Liver (tissue), 9 donors: ENCODE data around the gene KAT7. TPM values are rescaled to one million over a fixed set of nuclear protein-coding genes. Genes with fewer than 3 reads are reported as not detected.

Experiments
- DNase-seq: peaks from one replicate; pipeline ENCODE4 v3.0.0-alpha.2; 2017; ENCODE audit warnings: low spot score
- H3K27ac ChIP-seq, 2 donors: one replicate each; pipeline ENCODE4 v1.7.0; 2013; ENCODE audit warnings: inconsistent platforms in 2 of 2, low read length in 2 of 2, control low read depth in 1 of 2, low read depth in 1 of 2, mild to moderate bottlenecking in 1 of 2
- H3K27me3 ChIP-seq, 4 donors: one replicate each; pipeline versions ENCODE4 v1.6.1 to v1.7.0; 2013; ENCODE audit warnings: low read length in 3 of 4, inconsistent platforms in 1 of 4, mild to moderate bottlenecking in 1 of 4, moderate library complexity in 1 of 4; ENCODE audit not compliant: control insufficient read depth in 4 of 4, insufficient read depth in 4 of 4
- H3K36me3 ChIP-seq, 4 donors: one replicate each; pipeline versions ENCODE4 v1.6.1 to v1.7.0; 2013; ENCODE audit warnings: low read length in 3 of 4, mild to moderate bottlenecking in 3 of 4, low read depth in 1 of 4, moderate library complexity in 1 of 4; ENCODE audit not compliant: control insufficient read depth in 4 of 4, insufficient read depth in 3 of 4
- H3K4me1 ChIP-seq, 4 donors: one replicate each; pipeline versions ENCODE4 v1.6.1 to v1.7.0; 2013; ENCODE audit warnings: low read length in 3 of 4, mild to moderate bottlenecking in 3 of 4, moderate library complexity in 1 of 4; ENCODE audit not compliant: control insufficient read depth in 4 of 4, insufficient read depth in 4 of 4
- H3K4me3 ChIP-seq, 3 donors: one replicate each; pipeline versions ENCODE4 v1.6.1 to v1.7.0; 2013; ENCODE audit warnings: low read length in 3 of 3, control low read depth in 1 of 3, low read depth in 1 of 3, mild to moderate bottlenecking in 1 of 3
- H3K9ac ChIP-seq, 2 donors: one replicate each; pipeline ENCODE4 v1.7.0; 2013; ENCODE audit warnings: low read length in 2 of 2, mild to moderate bottlenecking in 2 of 2, moderate library complexity in 2 of 2, control low read depth in 1 of 2, low read depth in 1 of 2
- H3K9me3 ChIP-seq, 4 donors: one replicate each; pipeline versions ENCODE4 v1.6.1 to v1.7.0; 2013; ENCODE audit warnings: low read length in 3 of 4; ENCODE audit not compliant: control insufficient read depth in 4 of 4
- FOXA1 ChIP-seq: IDR thresholded peaks from 2 replicates; pipeline ENCODE4 v1.6.1; 2016; ENCODE audit warnings: antibody characterized with exemption
- FOXA2 ChIP-seq: IDR thresholded peaks from 2 replicates; pipeline ENCODE4 v1.6.1; 2016; ENCODE audit warnings: antibody characterized with exemption
- GABPA ChIP-seq, 2 donors: IDR thresholded peaks in 1 of 2; conservative IDR thresholded peaks in 1 of 2; 2 replicates each; pipeline ENCODE4 v1.6.1; 2016; ENCODE audit warnings: antibody characterized with exemption in 2 of 2, mild to moderate bottlenecking in 1 of 2, moderate library complexity in 1 of 2
- HNF4A ChIP-seq, 2 donors: conservative IDR thresholded peaks; 2 replicates each; pipeline ENCODE4 v1.6.1; 2016; ENCODE audit warnings: antibody characterized with exemption in 2 of 2, mild to moderate bottlenecking in 2 of 2
- HNF4G ChIP-seq: IDR thresholded peaks from 2 replicates; pipeline ENCODE4 v1.6.1; 2016; ENCODE audit warnings: antibody characterized with exemption
- JUND ChIP-seq, 2 donors: IDR thresholded peaks; 2 replicates each; pipeline ENCODE4 v1.6.1; 2016; ENCODE audit warnings: antibody characterized with exemption in 2 of 2
- NR2F2 ChIP-seq: IDR thresholded peaks from 2 replicates; pipeline ENCODE4 v1.6.1; 2016; ENCODE audit warnings: antibody characterized with exemption
- RAD21 ChIP-seq, 2 donors: IDR thresholded peaks; 2 replicates each; pipeline ENCODE4 v1.6.1; 2016; ENCODE audit warnings: antibody characterized with exemption in 2 of 2, mild to moderate bottlenecking in 2 of 2
- RXRA ChIP-seq, 2 donors: IDR thresholded peaks; 2 replicates each; pipeline ENCODE4 v1.6.1; 2017 to 2018; ENCODE audit warnings: antibody characterized with exemption in 2 of 2, mild to moderate bottlenecking in 1 of 2
- SP1 ChIP-seq: IDR thresholded peaks from 2 replicates; pipeline ENCODE4 v1.6.1; 2018; ENCODE audit warnings: antibody characterized with exemption, mild to moderate bottlenecking
- TAF1 ChIP-seq: conservative IDR thresholded peaks from 2 replicates; pipeline ENCODE4 v1.6.1; 2016; ENCODE audit warnings: antibody characterized with exemption, mild to moderate bottlenecking
- YY1 ChIP-seq: IDR thresholded peaks from 2 replicates; pipeline ENCODE4 v1.6.1; 2016; ENCODE audit warnings: antibody characterized with exemption, mild to moderate bottlenecking
- WGBS: extraction: QIAGEN DNeasy Blood & Tissue Kit; methylation state at CpG from one replicate; pipeline ENCODE4 v1.1.7; 2013; 5-methylcytosine and 5-hydroxymethylcytosine counted together
- polyA plus RNA-seq, 2 donors: library from polyadenylated mRNA; stranded (reverse) in 1 of 2; unstranded in 1 of 2; fragments of 200-250 nt in 1 of 2; fragments of >200 nt in 1 of 2; fragmentation: Nextera tagmentation in 1 of 2; extraction: Ambion mirVana in 1 of 2; gene quantifications; one replicate each; pipeline versions ENCODE4 v1.2.1 to v1.2.3, GENCODE V29; 2013 to 2015
- total RNA-seq, 2 donors: library from RNA; depleted of rRNA; stranded (reverse); fragments of >200 nt; gene quantifications; one replicate each; pipeline ENCODE4 v1.2.3, GENCODE V29; 2014
- TF ChIP-seq, protein P1 (sequence below): IDR thresholded peaks from 2 replicates; pipeline ENCODE4 v1.6.1; 2016; ENCODE audit warnings: antibody characterized with exemption
- TF ChIP-seq, protein P2 (sequence below): IDR thresholded peaks from 2 replicates; pipeline ENCODE4 v1.6.1; 2016; ENCODE audit warnings: antibody characterized with exemption, mild to moderate bottlenecking
- TF ChIP-seq, protein P3 (sequence below): IDR thresholded peaks from 2 replicates; pipeline ENCODE4 v1.6.1; 2016; ENCODE audit warnings: antibody characterized with exemption
- donor health status: healthy.
- donor health status: healthy.
- donor health status: healthy.
- donor health status: healthy.
- donor health status: healthy.

Gene KAT7
- total and polyA plus RNA-seq, 4 donors, result 6.1 to 24.2 (median 12.6) TPM

DNA sequence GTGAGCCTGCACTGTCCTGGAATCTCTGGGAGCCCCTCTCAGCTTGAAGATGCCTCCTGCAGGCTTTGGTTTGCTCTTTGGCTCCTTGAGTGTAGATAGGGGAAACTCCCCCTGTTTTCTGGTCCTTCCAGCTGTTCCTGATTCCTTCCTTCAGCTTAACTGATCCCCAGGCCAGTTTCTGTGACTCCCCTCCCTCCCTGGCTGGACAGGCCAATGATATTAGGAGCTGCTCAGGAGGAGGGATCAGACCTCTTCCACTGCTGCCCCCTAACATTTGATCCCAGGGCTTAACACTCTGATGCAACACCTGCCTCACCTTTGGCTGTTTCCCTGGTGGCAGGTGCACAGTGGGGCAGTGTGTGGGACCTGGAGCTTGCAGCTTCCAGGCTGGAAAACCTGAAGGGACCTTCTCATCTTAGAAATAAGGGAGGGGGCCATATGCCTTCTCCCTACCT is 59.6 kb downstream of the KAT7 start, which contains the start of gene TAC4 (continued):
- TF ChIP-seq JUND (IDR thresholded peaks at IDR 0.05) (no peak), FOXA1 (no peak), YY1 (no peak), SP1 (no peak), RXRA (IDR thresholded peaks at IDR 0.05) (no peak), HNF4A (conservative IDR thresholded peaks at IDR 0.05) (no peak)
- TF ChIP-seq, protein P1, sequence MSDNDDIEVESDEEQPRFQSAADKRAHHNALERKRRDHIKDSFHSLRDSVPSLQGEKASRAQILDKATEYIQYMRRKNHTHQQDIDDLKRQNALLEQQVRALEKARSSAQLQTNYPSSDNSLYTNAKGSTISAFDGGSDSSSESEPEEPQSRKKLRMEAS, result no peak

GRCh38 chr17:49848739-49849138 is 60.3 kb downstream of the KAT7 start:
- Histone ChIP-seq H3K4me3 (no peak overlapping the region), H3K36me3 (no peaks in the 10 kb centered on the region), H3K9ac (no peak overlapping the region), H3K4me1 (peaks cover 4 to 22% (median 10%) of the 10 kb centered on the region in 4 donors), H3K27ac (no peak overlapping the region), H3K27me3 (no peaks in the 10 kb centered on the region), H3K9me3 (no peaks in the 10 kb centered on the region)
- no peak for DNase-seq
- TF ChIP-seq, protein P2, sequence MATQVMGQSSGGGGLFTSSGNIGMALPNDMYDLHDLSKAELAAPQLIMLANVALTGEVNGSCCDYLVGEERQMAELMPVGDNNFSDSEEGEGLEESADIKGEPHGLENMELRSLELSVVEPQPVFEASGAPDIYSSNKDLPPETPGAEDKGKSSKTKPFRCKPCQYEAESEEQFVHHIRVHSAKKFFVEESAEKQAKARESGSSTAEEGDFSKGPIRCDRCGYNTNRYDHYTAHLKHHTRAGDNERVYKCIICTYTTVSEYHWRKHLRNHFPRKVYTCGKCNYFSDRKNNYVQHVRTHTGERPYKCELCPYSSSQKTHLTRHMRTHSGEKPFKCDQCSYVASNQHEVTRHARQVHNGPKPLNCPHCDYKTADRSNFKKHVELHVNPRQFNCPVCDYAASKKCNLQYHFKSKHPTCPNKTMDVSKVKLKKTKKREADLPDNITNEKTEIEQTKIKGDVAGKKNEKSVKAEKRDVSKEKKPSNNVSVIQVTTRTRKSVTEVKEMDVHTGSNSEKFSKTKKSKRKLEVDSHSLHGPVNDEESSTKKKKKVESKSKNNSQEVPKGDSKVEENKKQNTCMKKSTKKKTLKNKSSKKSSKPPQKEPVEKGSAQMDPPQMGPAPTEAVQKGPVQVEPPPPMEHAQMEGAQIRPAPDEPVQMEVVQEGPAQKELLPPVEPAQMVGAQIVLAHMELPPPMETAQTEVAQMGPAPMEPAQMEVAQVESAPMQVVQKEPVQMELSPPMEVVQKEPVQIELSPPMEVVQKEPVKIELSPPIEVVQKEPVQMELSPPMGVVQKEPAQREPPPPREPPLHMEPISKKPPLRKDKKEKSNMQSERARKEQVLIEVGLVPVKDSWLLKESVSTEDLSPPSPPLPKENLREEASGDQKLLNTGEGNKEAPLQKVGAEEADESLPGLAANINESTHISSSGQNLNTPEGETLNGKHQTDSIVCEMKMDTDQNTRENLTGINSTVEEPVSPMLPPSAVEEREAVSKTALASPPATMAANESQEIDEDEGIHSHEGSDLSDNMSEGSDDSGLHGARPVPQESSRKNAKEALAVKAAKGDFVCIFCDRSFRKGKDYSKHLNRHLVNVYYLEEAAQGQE, result no peak
- TF ChIP-seq GABPA (IDR thresholded peaks at IDR 0.05 in 1 of 2, conservative IDR thresholded peaks at IDR 0.05 in 1 of 2) (no peak), YY1 (no peak), NR2F2 (no peak), RAD21 (IDR thresholded peaks at IDR 0.05) (no peak)
- TF ChIP-seq, protein P3, sequence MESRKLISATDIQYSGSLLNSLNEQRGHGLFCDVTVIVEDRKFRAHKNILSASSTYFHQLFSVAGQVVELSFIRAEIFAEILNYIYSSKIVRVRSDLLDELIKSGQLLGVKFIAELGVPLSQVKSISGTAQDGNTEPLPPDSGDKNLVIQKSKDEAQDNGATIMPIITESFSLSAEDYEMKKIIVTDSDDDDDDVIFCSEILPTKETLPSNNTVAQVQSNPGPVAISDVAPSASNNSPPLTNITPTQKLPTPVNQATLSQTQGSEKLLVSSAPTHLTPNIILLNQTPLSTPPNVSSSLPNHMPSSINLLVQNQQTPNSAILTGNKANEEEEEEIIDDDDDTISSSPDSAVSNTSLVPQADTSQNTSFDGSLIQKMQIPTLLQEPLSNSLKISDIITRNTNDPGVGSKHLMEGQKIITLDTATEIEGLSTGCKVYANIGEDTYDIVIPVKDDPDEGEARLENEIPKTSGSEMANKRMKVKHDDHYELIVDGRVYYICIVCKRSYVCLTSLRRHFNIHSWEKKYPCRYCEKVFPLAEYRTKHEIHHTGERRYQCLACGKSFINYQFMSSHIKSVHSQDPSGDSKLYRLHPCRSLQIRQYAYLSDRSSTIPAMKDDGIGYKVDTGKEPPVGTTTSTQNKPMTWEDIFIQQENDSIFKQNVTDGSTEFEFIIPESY, result no peak
- 93% methylated on average over 5 of the region's 5 CpGs for WGBS

- Histone ChIP-seq H3K27ac (no peak overlapping the region), H3K9me3 (no peaks in the 10 kb centered on the region), H3K9ac (no peak overlapping the region), H3K36me3 (no peaks in the 10 kb centered on the region), H3K27me3 (no peaks in the 10 kb centered on the region), H3K4me1 (peaks cover 4 to 17% (median 10%) of the 10 kb centered on the region in 4 donors), H3K4me3 (no peak overlapping the region)
- WGBS, result 87% methylated on average over 5 of the region's 5 CpGs
- no peak for DNase-seq
- TF ChIP-seq RXRA (IDR thresholded peaks at IDR 0.05) (no peak), RAD21 (IDR thresholded peaks at IDR 0.05) (no peak), TAF1 (no peak), HNF4G (no peak), FOXA2 (no peak)
- TF ChIP-seq, protein P3, result no peak
These were observed 61.7 kb downstream of the KAT7 start for GRCh38 chr17:49850218-49850610.
